CD4-positive, alpha-beta T cell treated with Interleukin-15 for 1 hour (primary cell): ENCODE results near the gene NUDT3.
"Not testable (repeated sequence)": the region's sequence is repeated elsewhere in the genome, so short reads cannot be mapped to it uniquely, and the experiment has no call there.

Source experiments
- DNase-seq: peaks from one replicate; pipeline ENCODE4 v3.0.0-alpha.2; 2020

Gene NUDT3

GRCh38 chr6:34340906-34341480 lies 51.5 kb downstream of the NUDT3 start:
- DNase-seq = no peak

- no peak for DNase-seq
Measured at GRCh38 chr6:34340394-34340793, 52.1 kb downstream of the NUDT3 start.

GRCh38 chr6:34339971-34340370 lies 52.5 kb downstream of the NUDT3 start:
- no peak for DNase-seq

GRCh38 chr6:34339432-34339831 lies 53.0 kb downstream of the NUDT3 start:
- DNase-seq = no peak

GRCh38 chr6:34338811-34339210 lies 53.7 kb downstream of the NUDT3 start:
- DNase-seq = no peak

GRCh38 chr6:34338377-34338776 lies 54.1 kb downstream of the NUDT3 start:
- DNase-seq = no peak

- DNase-seq = no peak
Measured at GRCh38 chr6:34334796-34335416, 57.6 kb downstream of the NUDT3 start.

GRCh38 chr6:34333858-34334257 lies 58.6 kb downstream of the NUDT3 start:
- DNase-seq = no peak

GRCh38 chr6:34332251-34333198 lies 59.9 kb downstream of the NUDT3 start:
- peak; percentile 21 for DNase-seq

GRCh38 chr6:34331371-34332050 lies 61.0 kb downstream of the NUDT3 start:
- DNase-seq = no peak

- DNase-seq = not testable (repeated sequence)
Measured at GRCh38 chr6:34329814-34330213, 62.7 kb downstream of the NUDT3 start.

GRCh38 chr6:34328969-34329368 lies 63.5 kb downstream of the NUDT3 start:
- no peak for DNase-seq

- DNase-seq = not testable (repeated sequence)
Measured at GRCh38 chr6:34327313-34328205, 64.9 kb downstream of the NUDT3 start.

- no peak for DNase-seq
Measured at GRCh38 chr6:34325633-34326032, 66.8 kb downstream of the NUDT3 start.

- DNase-seq = no peak
Measured at GRCh38 chr6:34324738-34325444, 67.6 kb downstream of the NUDT3 start.

GRCh38 chr6:34324221-34324620 lies 68.2 kb downstream of the NUDT3 start:
- DNase-seq = not testable (repeated sequence)

GRCh38 chr6:34323300-34323699 lies 69.2 kb downstream of the NUDT3 start:
- DNase-seq = no peak

GRCh38 chr6:34322732-34323131 lies 69.7 kb downstream of the NUDT3 start:
- no peak for DNase-seq

- DNase-seq = no peak
Measured at GRCh38 chr6:34321821-34322220, 70.6 kb downstream of the NUDT3 start.

GRCh38 chr6:34319471-34319885 lies 73.0 kb downstream of the NUDT3 start:
- no peak for DNase-seq
